HG03064 (cell line): ENCODE results near the gene EML4.

Source experiments
- ATAC-seq: cut with Tn5 transposase; IDR thresholded peaks from one replicate; pipeline ENCODE4 v1.9.1; 2021; ENCODE audit warnings: low read depth; ENCODE audit not compliant: unreplicated experiment

EML4 gene

DNA sequence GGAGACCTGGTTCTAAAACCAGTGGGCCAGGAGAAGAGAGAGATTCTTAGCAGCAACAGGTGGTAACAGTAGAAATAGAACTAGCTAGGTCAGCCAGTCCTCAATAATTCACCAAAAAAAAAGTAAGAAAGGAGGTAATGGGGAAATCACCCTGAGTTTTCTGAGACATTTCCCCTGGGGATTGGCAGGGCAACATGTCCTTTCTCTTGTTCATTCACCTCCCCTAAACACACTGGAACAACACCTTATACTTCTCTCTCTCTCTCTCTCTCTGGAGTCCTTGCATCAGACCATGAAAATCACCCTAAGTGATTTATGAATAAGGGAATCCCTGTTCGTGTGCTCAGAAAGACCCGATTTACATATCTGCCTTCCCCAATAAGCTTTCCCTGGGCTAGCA is 127.1 kb downstream of the EML4 start:
- peak; percentile 63 for ATAC-seq

DNA sequence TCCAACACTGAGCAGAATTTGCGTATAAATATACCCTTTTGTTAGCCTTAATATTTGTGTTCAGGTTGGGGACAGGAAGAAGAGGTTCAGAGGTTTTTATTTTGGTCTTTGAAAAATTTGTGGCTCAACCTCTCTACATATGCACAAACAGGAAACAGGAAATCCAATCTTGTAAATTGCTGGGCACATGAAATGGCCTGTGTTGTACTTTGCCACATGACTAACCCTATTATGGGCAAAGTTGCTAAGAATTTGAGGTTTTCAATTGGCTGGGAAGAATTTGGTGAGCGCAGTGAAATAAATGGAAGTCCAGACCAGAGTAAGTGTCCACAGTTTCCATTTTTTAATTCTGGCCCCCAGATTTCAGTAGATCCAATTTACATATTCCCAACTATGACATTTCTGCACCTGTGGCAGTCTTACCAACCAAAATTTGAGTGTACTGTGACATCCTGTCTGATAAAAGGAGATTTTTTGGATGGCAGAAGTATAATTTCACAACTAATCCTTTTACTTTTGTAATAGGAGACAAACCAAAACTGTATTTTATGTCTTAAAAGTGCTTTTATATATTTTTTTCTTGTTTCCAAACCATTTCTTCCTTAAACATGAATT is 128.3 kb downstream of the EML4 start:
- no peak for ATAC-seq

DNA sequence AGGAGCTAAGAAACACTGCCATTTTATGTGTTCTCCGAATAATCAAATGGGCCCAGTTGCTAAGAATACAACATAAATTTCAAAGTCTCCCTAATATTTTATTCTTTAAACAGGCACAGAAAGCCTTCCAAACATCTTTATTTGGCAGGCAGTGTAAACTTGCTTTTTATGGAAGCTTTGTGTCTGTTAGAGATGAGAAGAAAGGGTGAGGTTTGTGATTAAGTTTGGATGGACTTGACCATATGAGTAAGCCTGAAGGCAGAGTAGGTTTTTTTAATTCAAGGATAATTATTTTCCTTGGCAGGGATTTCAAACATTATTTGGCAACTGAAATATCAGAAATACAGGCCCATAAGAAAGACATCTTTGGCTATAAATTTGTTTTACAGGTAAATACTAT is 129.0 kb downstream of the EML4 start:
- ATAC-seq: no peak

DNA sequence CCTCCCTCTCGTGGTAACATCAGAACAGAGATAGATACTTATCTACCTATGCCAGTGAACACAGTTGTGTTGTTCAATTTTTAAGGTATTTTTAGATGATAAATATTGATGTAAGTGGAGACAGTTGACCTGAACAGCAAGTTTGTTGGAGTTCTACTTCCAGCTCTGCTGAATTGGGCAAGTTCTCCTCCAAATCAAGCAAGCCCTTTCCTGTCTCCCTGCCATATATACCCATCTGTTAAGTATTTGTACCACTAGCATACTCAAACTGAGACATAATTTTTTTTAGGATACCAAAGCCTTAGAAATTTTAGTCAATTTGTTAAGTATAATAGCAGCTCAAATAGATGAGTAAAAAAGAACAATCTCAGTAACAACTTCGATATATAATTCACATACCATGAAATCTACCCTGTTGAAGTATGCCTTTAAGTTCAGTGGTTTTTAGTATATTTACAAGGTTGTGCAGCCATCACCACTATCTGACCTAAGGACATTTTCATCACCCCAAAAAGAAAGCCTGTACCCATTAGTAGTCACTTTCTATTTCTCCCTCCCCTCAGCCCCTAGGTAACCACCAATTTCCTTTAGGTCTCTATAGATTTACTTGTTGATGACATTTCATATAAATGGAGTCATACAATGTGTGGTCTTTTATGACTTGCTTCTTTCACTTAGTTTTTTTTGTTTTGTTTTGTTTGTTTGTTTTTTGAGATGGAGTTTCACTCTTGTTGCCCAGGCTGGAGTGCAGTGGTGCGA is 130.0 kb downstream of the EML4 start:
- no peak for ATAC-seq

DNA sequence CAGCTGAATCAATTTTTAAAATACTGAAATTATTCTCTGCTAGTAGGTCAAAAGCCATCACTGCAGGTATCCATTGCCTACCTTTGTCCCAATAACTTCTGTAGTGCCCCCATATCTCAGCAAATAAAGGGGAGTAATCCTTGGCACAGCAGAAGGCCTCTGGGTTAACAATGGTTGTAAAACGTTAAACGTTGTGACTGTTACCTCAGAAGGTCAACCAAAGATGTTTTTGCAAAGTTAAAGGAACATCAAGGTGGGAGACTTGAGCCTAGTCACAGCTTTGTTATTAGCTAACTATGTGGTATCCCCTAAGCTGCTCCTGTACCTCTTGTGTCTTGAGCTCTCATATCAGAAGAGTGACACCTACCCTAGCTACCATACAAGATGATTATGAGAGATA is 131.4 kb downstream of the EML4 start:
- ATAC-seq: no peak

DNA sequence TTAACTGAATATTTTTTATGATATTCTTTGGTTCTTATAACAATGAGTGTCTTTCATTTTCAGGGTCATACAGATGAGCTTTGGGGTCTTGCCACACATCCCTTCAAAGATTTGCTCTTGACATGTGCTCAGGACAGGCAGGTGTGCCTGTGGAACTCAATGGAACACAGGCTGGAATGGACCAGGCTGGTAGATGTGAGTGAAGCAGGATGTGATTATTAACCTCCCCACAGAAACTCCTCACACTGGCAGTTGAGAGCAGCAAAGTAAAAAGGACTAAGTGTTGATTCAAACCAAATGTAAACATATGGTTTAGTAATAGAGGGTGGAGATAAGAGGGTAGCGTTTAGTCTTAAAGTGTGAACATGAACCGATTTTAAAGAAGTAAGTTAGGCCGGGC is 134.1 kb downstream of the EML4 start:
- ATAC-seq: no peak

DNA sequence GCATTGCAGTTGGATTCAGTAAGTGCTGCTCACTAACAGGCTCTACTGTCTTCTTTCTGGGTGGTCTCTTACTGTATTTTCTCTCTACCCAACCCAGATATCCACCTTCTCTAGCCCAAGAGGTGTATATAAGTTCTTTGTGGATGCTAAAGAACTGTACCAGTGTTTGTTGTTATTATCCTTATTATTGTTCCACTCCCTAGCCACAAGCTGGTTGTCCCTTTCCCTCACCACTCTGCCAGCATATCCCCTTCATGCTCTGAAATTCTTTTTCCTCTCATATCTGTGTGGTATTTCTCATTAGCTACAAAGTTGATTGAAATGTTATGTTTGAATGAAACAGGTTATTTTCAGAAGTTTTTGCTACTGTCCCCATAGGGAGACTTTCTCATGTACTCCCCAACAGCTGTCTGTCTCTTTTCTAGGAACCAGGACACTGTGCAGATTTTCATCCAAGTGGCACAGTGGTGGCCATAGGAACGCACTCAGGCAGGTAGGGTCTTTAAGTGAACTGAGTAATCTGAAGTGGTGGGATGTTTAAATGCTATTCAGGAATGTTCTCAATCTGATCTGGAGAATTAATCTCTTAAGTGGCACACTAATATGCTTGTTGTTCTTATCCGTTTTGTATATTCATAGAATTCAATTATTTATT is 135.0 kb downstream of the EML4 start:
- no peak for ATAC-seq

DNA sequence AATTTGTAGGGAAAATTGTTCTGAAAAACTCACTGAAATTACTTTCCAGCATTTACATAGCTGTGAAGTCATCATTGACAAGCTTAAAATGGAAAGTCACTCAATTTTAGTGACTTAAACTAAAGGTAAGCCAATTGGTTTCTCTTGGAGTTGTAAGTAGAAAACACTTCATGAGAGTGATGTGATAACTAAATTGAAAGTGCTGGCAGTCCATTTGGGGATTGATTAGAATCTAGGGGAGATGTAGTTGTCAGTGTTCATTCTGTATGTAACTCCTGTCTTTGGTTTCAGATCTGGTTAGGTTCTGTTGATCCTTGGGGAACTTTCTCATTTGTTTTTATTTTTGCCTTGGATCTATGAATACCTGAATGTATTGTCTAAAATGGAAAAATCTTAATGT is 138.0 kb downstream of the EML4 start:
- ATAC-seq: no peak

DNA sequence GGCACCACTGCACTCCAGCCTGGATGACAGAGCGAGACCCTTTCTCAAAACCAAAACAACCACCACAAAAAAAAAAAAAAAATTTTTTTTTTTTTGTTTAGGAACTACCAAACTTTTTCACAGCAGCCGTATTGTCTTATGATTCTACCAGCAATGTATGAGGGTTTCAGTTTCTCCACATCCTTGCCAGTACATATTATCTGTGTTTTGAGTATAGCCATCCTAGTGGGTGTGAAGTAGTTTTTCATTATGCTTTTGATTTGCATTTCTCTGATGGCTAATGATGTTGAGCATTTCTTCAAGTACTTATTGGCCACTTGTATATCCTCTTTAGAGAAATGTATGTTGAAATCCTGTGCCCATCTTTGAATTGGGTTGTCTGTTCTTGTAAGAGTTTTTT is 140.2 kb downstream of the EML4 start:
- no peak for ATAC-seq

DNA sequence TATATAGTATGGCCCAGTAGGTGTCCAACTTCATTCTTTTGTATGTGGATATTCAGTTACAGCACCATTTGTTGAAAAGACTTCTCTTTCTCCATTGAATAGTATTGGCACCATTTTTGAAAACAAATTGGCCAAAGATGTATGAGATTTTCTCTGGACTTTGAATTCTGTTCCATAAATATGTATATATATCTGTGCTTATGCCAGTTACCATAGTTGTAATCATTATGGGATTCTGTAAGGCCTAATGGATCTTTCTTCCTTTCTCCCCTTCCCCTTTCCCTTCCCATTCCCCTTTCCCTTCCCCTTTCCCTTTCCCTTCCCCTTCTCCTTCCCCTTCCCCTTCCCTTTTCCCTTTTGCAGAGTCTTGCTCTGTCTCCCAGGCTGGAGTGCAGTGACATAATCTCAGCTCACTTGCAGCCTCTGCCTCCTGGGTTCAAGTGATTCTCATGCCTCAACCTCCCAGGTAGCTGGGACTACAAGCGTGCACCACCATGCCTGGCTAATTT is 140.9 kb downstream of the EML4 start:
- no peak for ATAC-seq

DNA sequence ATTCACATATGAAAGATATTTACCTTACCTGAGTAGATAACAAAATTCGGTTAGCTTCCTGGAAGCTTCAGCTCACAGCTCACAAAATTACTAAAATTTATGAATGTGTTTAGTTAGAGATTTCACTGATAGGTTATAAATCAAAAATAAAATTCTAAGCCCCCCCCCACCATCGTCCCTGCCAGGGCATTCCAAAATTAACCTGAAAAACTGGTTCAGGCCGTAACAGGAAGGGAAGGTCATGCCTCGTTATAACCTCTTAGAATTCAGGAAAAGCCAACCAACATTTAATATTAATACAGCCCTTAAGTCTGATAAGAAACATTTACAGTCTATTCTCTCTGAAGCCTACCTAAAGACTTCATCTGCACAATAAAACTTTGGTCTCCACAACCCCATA is 143.0 kb downstream of the EML4 start:
- ATAC-seq: no peak

DNA sequence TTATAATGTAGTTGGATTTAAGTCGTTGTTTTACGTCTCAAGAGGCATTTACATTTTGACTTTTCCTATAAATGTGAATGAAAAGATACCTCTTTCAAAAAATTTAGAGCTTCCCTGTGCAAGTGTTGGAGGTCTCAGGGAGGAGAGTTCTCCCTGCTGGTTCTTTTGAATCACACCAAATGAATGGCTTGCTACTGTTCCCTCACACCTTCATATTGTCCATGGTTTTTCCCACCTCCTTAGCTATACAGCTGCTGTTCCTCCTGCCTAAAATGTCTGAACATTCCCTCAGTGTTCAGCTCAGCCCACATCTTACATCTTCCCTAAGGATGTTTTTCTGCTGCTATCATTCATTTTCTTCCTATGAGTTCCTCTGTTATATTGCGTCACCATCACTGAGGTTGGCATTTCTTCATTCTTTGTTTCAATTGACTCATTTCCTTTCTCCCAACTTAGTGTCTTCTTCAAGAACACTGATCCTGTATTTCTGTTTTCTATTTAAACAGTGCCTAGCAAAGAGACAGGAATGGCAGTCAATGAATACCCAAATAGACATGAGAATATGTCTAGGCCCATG is 145.8 kb downstream of the EML4 start:
- no peak for ATAC-seq

DNA sequence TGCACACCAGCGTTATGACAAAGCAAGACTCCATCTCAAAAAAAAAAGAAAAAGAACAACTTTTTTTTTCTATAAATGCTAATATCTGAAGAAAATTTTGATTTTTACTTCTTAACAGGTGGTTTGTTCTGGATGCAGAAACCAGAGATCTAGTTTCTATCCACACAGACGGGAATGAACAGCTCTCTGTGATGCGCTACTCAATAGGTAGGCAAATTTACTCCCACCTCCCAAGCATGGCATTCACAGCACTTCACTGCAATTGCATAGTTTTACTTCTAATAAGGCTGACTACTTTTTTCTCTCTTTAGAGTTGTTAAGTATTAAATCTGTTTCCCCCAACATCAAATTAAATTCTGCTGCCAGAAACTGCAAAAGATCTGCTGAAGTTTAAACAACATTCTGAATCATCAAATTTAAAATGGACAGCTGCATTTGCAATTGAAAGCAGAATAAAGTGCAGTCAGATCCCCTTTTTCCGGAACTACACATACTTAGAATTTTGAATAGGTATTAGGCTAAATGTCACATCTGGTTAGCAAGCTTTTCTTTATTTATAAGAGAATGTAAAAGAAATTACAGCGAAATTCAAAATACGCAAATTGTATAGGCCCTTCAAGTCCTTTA is 146.8 kb downstream of the EML4 start:
- ATAC-seq: no peak

DNA sequence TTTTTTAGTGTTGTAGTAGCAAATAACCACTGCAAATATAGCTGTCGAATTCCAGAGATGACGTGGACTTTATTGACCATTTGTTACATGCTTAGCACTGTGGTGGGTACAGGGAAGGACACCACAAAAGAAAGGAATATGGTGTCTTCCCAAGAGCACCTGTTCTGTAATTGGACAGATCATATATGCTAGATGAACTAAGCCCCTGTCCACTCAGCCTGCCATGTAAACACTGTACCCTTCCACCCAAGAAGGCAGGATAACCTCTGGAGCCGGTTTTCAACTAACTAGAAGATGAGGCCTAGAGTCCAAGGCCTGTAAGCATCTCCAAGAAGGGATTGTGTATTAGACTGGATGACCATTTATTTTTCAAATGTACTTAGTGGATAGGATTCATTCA is 147.8 kb downstream of the EML4 start:
- ATAC-seq: no peak

DNA sequence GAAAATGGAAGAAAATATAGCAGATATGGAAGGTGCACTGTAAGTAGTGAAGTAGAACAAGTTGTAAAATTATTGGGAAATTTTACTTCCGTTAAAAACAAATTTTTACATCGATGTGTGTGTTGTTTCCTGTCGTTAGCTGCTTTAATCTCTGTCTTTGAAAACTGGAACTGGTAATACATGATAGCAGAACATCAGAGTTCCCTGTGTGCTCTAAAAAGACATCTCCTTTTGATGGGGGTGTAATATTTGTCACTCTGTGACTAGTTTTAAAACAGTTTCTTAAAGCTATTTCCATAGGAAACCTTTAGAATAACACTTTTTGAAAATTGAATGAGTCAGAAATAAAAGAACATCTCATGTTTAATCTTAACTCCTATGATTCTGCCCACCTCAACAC is 148.3 kb downstream of the EML4 start:
- ATAC-seq: no peak

DNA sequence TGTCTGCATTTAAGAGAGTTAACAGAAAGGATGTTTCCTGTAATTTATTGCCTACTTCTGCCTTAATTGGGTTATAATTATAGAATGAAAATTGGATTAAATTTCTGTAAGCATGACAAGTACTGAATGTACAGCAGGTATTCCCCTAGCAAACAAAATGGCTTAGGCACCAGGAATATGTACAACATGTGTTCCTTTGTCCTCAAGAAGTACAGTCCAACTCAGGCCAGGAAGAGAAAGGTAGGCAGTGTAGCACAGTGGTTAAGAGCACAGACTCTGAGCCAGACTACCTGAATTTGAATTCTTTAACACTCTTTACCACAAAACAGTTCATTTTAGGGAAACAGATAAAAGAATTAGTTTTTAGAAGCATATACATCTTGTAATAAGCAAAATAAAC is 148.8 kb downstream of the EML4 start:
- no peak for ATAC-seq

DNA sequence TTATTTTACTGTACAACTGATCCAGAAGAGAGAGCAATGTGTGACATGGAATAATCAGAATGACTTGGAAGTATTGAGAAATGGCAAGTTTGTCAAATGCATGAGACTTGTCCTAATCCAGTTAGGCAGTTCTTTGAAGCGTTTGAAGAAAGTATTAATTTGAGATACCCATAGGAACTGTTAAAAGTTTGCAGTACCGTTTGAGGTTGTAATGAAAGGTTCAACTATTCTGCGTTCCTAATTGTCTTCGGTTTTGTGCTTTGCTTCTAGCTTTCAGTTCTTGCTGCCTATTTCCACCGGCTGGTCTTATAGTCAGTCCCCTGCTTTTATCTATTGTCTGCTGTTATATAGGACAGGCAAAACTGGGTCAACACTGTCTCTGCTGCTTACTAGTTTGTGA is 150.1 kb downstream of the EML4 start:
- no peak for ATAC-seq

DNA sequence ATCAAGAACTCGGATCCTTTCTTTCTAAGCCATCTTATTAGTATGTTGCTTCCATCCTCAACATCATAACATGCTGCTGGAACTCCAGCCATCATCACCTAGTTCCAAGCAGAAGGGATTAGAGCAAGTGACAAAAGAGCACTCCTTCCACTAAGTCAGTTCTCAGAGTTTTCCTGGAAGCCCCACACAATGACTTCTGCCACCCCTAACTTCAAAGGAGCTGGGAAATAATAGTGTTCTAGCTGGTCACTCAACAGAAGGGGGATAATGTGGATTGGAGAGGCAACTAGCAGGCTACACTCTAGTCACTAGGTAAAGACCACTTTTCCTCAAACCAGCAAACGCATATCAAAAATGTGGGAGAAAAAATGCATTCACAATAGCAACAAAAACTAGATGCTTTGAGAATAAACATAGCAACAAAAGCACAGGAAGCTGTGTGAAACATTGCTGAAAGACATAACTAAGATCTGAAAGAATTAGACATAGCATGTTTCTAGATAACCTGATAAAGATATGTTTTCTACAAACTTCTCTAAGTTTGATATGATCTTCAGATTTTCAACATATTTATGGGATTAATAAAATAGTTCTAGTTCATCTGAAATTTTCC is 152.4 kb downstream of the EML4 start:
- ATAC-seq: no peak

DNA sequence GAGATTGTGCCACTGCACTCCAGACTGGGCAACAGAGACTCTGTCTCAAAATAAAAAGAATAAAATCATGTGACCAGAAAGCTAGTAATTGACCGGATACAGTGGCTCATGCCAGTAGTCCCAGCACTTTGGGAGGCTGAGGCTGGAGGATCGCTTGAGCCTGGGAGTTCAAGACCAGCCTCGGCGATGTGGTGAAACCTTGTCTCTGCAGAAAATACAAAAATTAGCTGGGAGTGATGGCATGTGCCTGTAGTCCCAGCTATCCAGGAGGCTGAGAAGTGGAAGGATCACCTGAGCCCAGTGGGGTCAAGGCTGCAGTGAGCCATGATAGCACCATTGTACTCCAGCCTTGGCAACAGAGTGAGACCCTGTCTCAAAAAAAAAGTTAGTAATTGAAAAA is 155.1 kb downstream of the EML4 start:
- ATAC-seq: no peak

DNA sequence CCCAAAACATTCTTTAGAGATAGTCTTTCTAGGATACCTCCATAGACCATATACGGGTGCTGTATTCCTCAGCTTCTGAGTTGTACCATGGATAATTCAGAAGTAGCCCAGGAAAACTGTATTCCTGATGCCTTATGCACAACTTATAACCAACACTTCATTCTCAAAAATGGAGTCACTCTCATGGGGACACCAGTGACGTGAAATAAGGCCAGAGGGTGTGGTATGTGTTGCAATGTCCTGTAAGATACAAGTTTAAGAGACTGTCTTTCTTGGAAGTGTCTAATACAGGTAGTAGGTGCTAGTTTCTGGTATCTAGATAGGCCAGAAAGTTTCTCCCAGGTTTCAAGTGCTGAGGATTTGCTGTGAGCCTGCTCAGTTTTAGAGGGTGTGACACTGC is 155.8 kb downstream of the EML4 start:
- ATAC-seq: no peak

DNA sequence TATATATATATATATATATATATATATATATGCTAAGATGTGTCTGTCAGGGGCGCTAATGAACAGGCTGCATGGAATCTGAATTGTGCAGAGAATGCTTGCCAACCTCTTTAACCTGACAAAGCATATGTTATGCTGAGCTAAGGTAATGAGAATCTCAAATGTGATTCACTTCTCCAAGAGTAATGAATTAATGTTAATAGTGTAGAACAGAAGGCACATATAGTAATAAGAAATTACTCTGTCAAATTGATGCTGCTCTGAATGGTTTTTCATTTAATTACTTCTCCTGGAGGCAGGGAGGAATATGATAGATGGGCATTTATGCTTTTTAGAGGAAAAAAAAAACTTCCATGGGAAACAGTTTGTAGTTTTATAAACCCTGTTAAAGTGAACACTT is 156.5 kb downstream of the EML4 start:
- no peak for ATAC-seq
